Brain pericyte (primary cell): Measurements from ENCODE around the gene EML4.
"Not testable (repeated sequence)": the region's sequence is repeated elsewhere in the genome, so short reads cannot be mapped to it uniquely, and the experiment has no call there.

ENCODE experiments used
- DNase-seq: peaks from one replicate; pipeline ENCODE4 v3.0.0-alpha.2; 2012; ENCODE audit warnings: low read depth, low spot score

EML4 gene

GRCh38 chr2:42172566-42172965, 3.4 kb downstream of the EML4 start:
- no peak for DNase-seq

- DNase-seq, result not testable (repeated sequence)
Measured at GRCh38 chr2:42173467-42173866, 4.3 kb downstream of the EML4 start.

- DNase-seq, result no peak
Measured at GRCh38 chr2:42176992-42177738, 8.0 kb downstream of the EML4 start.

GRCh38 chr2:42178335-42178734, 9.2 kb downstream of the EML4 start:
- DNase-seq, result no peak

GRCh38 chr2:42180300-42180699, 11.1 kb downstream of the EML4 start:
- no peak for DNase-seq

GRCh38 chr2:42182654-42183308, 13.6 kb downstream of the EML4 start:
- no peak for DNase-seq

GRCh38 chr2:42183775-42184174, 14.6 kb downstream of the EML4 start:
- DNase-seq, result no peak

- no peak for DNase-seq
Measured at GRCh38 chr2:42184346-42184745, 15.2 kb downstream of the EML4 start.

GRCh38 chr2:42185220-42185921, 16.2 kb downstream of the EML4 start:
- no peak for DNase-seq

- no peak for DNase-seq
Measured at GRCh38 chr2:42186366-42186765, 17.2 kb downstream of the EML4 start.

GRCh38 chr2:42186945-42187632, 17.9 kb downstream of the EML4 start:
- DNase-seq, result no peak

GRCh38 chr2:42187886-42188285, 18.7 kb downstream of the EML4 start:
- no peak for DNase-seq

GRCh38 chr2:42189235-42189566, 20.0 kb downstream of the EML4 start:
- no peak for DNase-seq

GRCh38 chr2:42190191-42190590, 21.0 kb downstream of the EML4 start:
- no peak for DNase-seq

- DNase-seq, result no peak
Measured at GRCh38 chr2:42191285-42192009, 22.3 kb downstream of the EML4 start.

GRCh38 chr2:42192010-42192373, 22.8 kb downstream of the EML4 start:
- DNase-seq, result no peak

- no peak for DNase-seq
Measured at GRCh38 chr2:42192652-42193566, 23.8 kb downstream of the EML4 start.

GRCh38 chr2:42193722-42194187, 24.6 kb downstream of the EML4 start:
- no peak for DNase-seq

GRCh38 chr2:42194428-42194827, 25.3 kb downstream of the EML4 start:
- DNase-seq, result no peak

GRCh38 chr2:42195559-42195958, 26.4 kb downstream of the EML4 start:
- DNase-seq, result no peak

- DNase-seq, result no peak
Measured at GRCh38 chr2:42196070-42196402, 26.9 kb downstream of the EML4 start.
